ENCODE data around the gene TGFA.

The TGFA gene

GRCh38 chr2:70552501-70553333, 909 bp downstream of the TGFA start:
- no peak for DNase-seq (ENCODE audit: low read depth in 2 of 2)

DNA sequence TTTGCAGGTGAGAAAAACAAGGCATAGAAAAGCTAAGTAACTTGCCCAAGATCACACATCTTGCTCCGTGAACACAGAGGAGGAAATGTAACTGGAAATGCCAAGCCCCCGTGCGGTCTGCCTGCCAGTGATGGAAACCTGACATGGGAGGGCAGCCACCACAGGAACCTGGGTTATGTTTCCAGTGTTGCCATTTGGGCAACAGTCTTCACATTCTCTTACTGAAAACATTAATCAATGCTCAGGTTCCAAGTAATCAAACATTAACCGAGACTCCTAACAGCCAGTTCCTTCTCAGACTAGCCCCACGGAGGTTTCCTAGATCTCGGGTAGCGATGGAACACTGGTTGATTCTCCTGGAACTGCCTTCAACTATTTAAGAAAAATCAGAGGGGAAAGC, 2.5 kb downstream of the TGFA start:
- no peak for DNase-seq (ENCODE audit: low read depth in 2 of 2)

DNA sequence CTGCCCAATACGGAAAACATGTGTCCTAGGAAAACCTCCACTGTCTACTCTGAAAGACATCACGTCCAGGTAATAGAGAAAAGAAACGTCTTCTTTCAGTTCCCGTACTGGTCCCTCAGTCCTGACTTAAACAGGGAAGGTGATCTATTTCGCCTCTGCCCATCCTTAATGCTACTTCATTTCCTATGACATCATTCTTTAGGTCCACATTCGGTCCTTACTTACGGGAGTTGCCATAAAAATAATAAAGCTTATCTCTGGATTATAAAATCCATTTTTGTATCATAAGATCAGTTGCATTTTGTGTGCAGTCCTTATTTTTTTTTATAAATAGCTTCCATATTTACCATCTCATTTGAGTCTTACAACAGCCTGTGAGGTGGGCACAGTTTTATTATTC, 3.7 kb downstream of the TGFA start:
- DNase-seq (ENCODE audit: low read depth in 2 of 2), result no peak

GRCh38 chr2:70549064-70549710, 4.4 kb downstream of the TGFA start:
- DNase-seq (ENCODE audit: low read depth in 2 of 2), result no peak

GRCh38 chr2:70548233-70548632, 5.4 kb downstream of the TGFA start:
- DNase-seq (ENCODE audit: low read depth in 2 of 2), result no peak

GRCh38 chr2:70546885-70547284, 6.7 kb downstream of the TGFA start:
- no peak for DNase-seq (ENCODE audit: low read depth in 2 of 2)

- no peak for DNase-seq (ENCODE audit: low read depth in 2 of 2)
Observed at GRCh38 chr2:70546376-70546775, 7.2 kb downstream of the TGFA start.

- DNase-seq (ENCODE audit: low read depth in 2 of 2), result no peak
Observed at GRCh38 chr2:70541481-70542020, 12.1 kb downstream of the TGFA start.

DNA sequence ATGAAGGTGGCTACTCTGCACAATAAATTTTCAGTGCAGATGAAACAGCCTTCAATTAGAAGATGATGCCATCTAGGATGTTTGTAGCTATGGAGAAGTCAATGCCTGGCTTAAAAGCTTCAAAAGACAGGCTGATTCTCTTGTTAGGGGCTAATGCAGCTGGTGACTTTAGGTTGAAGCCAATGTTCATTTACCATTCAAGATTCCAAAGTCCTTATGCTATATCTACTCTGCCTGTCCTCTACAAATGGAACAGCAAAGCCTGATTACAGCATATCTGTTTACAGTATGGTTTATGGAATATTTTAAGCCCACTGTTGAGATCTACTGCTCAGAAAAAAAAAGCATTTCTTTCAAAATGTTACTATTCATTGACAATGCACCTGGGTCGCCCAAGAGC, 15.8 kb downstream of the TGFA start:
- DNase-seq (ENCODE audit: low read depth in 2 of 2), result no peak

GRCh38 chr2:70536517-70537055, 17.0 kb downstream of the TGFA start:
- no peak for DNase-seq (ENCODE audit: low read depth in 2 of 2)

DNA sequence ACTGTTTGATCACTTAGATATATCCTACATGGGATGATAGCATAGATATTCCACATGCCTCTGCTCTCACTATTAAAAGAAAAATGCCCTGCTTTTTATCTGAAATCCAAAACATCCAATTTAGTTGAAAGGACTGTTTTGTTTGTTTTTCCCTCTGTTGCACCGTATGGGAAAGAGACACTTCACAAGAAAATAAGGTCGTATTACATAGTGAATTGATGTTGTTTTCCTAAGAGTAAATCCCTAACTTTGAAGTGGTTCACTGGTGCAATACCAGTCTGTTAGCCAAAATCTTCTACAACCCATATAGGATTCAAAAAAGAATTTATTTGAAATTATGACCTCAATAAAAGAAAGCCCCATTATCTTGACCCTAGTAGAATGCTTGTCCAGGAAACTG, 18.1 kb downstream of the TGFA start:
- no peak for DNase-seq (ENCODE audit: low read depth in 2 of 2)

DNA sequence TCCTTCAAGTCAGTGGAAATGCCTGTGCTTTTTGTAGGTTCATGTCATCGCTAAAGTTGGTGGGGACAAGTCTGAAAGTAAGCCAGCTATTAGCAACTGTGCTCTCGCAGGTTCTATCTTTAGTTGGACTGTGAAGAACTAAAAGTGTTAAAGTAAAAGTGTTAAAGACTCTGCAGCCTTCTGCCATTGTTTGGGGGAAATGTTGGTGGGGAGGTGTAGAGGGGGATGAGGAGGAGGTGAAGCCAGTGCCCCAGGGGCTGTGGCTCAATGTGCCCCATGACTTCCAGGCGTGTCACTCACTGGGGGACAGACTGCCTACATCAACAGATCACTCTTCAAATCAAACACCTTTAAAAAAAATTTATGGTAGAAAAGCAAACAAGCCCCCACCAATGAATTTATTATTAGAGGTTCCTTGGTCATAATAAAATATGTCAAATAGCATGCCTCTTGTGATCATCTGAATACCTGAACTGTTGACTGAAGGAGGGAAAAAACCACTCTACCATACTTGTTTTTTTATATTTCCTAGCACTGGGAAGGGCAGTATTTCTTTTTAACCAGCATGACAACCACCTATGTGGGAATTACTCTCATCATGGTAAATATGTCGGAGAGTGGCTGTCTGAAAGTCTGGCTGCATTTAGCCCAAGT, 19.3 kb downstream of the TGFA start:
- no peak for DNase-seq (ENCODE audit: low read depth in 2 of 2)

GRCh38 chr2:70532244-70532935, 21.2 kb downstream of the TGFA start:
- DNase-seq (ENCODE audit: low read depth in 2 of 2), result no peak

DNA sequence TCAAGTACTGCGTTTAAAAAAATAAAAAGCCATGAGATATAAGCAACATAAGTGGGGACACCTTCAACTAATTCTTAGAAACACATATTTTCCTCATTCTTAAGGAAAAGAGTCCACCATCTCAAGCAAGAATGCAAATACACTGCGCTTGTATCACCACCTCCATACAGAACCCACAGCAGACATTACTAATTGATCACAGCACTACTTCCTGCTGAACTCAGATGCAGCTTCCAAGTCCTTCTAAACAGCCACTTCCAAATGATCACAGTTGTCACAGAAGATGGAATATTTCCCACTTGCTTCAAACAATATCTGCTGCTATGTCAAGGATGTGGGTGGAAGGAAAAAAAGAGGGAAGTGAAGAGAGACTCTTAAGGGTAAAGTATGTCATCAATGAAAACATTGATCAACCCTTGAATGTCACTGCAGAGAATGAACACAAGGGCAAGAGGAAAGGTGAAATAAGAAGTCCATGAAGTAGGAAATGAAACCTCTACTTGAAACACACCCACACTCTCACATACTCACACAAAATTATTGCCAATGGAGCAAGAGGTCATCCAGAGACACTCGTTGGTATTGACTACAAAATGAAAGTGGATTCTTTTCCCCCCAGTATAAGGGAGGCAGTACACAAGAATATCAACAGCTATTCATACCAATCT, 22.1 kb downstream of the TGFA start:
- no peak for DNase-seq (ENCODE audit: low read depth in 2 of 2)

DNA sequence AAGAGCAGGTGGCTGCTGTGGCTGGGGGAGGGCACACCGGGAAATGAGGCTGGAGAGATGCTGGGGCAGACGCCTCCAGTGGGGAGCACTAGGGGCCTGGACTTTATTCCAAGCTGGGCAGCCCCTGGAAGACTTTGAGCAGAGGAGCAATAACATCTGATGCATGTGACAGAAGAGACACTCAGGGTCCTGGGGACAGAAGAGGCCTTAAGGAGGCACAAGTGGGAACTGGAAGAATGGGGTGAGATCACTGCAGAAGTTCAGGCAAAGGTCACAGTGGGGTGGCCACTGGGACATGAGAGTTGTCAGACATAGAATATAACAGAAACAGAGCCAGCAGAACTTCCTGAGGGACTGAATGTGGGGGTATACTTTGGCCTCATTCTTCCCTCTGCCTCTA, 24.0 kb downstream of the TGFA start:
- DNase-seq (ENCODE audit: low read depth in 2 of 2), result no peak

GRCh38 chr2:70528929-70529328, 24.7 kb downstream of the TGFA start:
- DNase-seq (ENCODE audit: low read depth in 2 of 2), result no peak

DNA sequence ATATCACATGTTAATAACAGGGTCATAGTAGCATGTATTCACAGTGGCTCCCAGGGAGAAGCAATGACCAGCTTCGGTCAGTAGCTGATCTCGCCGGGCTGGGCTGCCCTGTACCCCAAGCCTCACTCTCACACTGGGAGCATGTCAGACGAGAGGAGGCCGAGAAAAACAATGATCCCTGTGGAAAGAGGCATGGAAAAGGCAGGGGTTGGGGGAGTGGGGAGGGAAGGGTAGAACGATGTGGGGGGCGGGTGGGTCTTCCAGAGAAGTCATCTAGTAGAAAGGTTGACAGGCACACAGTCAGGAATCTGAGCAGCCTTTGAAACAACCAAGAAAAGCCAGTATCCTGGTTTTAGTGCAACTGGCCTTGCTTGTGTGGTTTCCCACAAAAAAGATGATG, 25.4 kb downstream of the TGFA start:
- no peak for DNase-seq (ENCODE audit: low read depth in 2 of 2)

GRCh38 chr2:70527447-70528080, 26.1 kb downstream of the TGFA start:
- no peak for DNase-seq (ENCODE audit: low read depth in 2 of 2)

DNA sequence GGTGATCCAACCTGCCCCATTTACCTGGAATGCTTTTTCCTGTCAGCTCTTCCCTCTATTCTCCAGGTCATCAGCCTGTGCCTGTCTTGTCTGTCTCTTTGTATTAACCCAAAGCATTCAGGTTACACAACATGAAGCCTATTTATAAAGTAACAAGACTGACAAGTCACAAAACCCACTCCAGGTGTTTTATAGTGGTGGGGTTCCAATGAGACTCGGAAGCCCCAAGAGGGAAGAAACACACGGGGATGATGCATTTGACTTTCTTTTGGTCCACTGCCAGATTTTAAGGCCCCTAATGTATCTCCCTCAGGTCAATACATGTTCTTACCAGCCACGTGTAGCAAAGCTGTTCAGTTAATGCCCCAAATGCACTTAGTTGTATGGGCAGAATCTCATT, 27.5 kb downstream of the TGFA start:
- no peak for DNase-seq (ENCODE audit: low read depth in 2 of 2)

DNA sequence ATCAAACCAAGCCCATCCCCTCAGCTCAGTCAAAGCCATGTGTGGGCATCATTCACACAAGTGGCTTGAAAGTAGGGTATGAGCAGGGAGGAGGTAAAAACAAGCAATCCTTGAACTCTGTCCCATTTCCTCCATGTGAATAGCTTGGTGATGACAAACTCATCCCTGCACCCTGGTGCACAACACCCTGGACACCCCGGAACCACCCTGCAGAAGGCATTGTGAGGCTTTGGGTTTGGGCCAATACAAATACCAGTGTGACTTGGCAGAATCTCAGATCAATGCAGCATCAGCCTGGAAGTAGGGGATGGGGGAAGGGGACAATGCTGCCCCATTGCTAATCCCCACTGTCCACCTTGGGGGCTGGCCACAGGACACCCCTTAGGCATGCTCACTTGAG, 28.6 kb downstream of the TGFA start:
- DNase-seq (ENCODE audit: low read depth in 2 of 2), result no peak

Data from stimulated activated CD4-positive, alpha-beta T cell treated with anti-CD3 and anti-CD28 coated beads, Interleukin-12 subunit alpha, Interleukin-12 subunit beta, amount 100 ng/mL, for 24 hours (primary cell).